ENCODE measurements around the gene TMEM81.

- no peak for TF ChIP-seq TAF1 (IDR thresholded peaks at IDR 0.05; ENCODE audit: low read depth)
- no peak for TF ChIP-seq EP300 (IDR thresholded peaks at IDR 0.05; ENCODE audit: borderline replicate concordance)
- TF ChIP-seq CEBPB (IDR thresholded peaks at IDR 0.05), result no peak
Measured at GRCh38 chr1:205133287-205133686, 49.0 kb upstream of the TMEM81 start.
